Fibroblast of skin of left biceps (primary cell): ENCODE results near the gene RSPH9.
"Not testable (repeated sequence)": the region's sequence is repeated elsewhere in the genome, so short reads cannot be mapped to it uniquely, and the experiment has no call there.

Experiments
- DNase-seq, 2 experiments: peaks; one replicate each; pipeline ENCODE4 v3.0.0-alpha.2; 2013; ENCODE audit warnings: low read depth in 2 of 2

RSPH9 gene

GRCh38 chr6:43629104-43629504 lies 15.7 kb upstream of the RSPH9 start, which contains the start of gene GTPBP2:
TSS of gene GTPBP2 (minus strand) at chr6:43629264. CDS start at chr6:43629162, 102 bp downstream.
- DNase-seq: peak; percentile 98

- DNase-seq: peak; percentile 97 to 98
These were observed 15.1 kb upstream of the RSPH9 start for GRCh38 chr6:43629505-43630300.

DNA sequence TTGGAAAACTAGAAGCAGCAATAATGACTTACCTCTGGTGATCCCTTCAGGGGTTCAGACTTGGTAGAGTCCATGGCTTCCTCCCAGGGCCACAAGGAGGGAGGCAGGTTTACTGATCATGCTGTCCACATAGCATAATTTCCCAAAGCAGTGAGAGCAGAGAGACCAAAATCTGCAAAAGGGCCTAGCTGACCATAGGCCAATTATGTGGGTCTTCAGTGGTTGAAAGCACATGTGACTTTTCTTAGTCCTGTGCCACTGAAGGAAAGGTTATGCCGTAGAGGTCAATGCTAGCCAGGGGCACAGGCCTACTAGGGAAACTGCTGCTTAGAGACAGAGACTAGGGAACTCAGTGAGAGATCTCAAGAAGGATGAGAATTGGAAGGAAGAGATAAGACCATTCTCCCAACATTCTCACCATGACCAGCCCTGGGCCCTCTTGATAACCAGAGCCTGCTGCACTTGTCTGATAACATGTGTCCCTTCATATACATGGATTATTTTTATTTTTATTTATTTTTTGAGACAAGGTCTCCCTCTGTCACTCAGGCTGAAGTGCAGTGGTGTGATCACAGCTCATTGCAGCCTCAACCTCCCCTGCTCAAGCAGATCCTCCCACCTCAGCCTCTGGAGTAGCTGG lies 13.7 kb upstream of the RSPH9 start:
- DNase-seq: no peak

- not testable (repeated sequence) for DNase-seq
These were observed 11.8 kb upstream of the RSPH9 start for GRCh38 chr6:43633002-43633401.

- DNase-seq: no peak
These were observed 10.0 kb upstream of the RSPH9 start for GRCh38 chr6:43634702-43635303.

DNA sequence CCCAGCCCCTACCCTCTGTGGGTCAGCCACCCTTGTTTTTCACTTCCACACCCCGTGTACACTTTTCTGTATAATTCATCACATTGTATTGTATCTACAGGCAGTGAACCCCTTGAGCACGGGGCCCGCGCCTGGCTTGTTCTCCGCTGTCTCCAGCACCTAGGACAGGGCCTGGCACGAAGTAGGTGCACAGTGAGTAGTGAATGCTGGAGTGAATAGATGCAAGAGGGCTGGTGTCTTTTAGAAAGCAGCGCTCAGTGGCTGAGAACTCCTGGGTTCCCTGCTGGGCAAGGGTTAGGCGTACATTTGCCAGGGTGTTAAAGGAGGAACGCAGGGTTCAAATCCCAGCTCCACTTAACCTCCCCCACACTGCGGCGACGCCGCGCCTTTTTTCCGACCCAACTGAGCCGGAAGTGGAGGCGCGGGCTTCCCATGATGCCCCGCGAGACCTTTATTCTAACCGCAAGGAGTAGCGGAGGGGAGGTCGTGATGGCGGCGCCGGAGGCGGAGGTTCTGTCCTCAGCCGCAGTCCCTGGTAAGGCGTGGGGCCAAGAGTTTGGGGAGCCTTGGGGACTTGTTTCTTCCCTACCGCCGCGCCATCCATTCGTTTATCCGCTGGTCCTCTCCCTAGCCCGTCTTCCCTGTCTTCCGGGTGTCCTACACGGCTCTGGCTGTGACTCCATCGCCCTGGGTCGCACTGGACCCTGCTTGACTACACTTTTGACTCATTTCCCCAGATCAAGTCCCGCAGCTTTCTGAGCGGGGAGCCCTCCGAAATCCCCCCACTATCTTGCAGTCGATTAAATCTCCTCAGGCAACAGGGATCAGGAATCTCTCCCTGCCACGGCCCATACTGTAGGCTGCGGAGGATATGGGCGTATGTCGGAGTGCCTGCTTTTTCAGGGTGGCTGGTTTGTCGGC lies 9.2 kb upstream of the RSPH9 start, which contains the start of gene MAD2L1BP:
MAD2L1BP (plus strand) TSS at position 454 of the 921 bp plus-strand sequence; CDS start at position 490, 36 bp downstream.
- peak in 1 of 2 experiments; percentile 39 for DNase-seq

DNA sequence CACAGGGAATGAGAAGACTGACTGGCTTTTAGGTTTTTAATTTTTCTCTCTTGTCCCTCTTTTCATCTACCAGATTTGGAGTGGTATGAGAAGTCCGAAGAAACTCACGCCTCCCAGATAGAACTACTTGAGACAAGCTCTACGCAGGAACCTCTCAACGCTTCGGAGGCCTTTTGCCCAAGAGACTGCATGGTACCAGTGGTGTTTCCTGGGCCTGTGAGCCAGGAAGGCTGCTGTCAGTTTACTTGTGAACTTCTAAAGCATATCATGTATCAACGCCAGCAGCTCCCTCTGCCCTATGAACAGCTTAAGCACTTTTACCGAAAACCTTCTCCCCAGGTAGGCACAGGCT lies 8.6 kb upstream of the RSPH9 start:
- DNase-seq: no peak

DNA sequence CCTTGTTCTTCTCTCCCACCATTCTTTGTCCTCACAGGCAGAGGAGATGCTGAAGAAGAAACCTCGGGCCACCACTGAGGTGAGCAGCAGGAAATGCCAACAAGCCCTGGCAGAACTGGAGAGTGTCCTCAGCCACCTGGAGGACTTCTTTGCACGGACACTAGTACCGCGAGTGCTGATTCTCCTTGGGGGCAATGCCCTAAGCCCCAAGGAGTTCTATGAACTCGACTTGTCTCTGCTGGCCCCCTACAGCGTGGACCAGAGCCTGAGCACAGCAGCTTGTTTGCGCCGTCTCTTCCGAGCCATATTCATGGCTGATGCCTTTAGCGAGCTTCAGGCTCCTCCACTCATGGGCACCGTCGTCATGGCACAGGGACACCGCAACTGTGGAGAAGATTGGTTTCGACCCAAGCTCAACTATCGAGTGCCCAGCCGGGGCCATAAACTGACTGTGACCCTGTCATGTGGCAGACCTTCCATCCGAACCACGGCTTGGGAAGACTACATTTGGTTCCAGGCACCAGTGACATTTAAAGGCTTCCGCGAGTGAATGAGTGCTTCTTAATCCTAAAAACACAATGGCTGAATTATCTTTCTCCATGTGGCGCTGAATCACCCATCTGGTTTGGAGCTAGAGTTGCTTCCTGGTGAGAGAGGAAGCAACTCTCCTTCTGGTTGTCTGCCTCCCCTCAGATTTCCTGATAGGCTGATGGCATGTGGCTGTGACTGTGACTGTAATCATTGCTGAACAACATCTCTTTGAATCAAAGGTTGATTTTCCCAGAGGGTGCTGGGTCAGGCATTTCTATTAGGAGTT lies 4.6 kb upstream of the RSPH9 start:
- no peak for DNase-seq

- no peak for DNase-seq
These were observed 753 bp downstream of the RSPH9 start for GRCh38 chr6:43645613-43645964.

GRCh38 chr6:43647613-43648012 lies 2.8 kb downstream of the RSPH9 start:
- no peak for DNase-seq

DNA sequence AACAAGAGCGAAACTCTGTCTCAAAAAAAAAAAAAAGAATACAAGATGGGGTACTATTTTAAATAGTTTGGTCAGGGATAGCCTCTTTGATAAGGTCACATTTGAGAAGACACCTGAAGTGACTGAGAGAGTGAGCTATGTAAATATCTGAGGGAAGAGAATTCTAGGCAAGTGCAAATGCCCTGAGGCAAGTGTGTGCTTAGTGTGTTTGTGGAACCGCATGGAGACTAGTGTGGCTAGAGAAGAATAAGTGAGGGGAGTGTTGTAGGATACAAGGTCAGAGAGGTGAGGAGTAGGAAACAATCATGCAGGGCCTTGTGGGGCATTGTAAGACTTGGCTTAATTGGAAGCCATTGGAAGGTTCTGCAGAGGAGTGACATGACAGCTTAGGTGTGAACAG lies 3.4 kb downstream of the RSPH9 start:
- DNase-seq: no peak

GRCh38 chr6:43652822-43653221 lies 8.0 kb downstream of the RSPH9 start:
- DNase-seq: not testable (repeated sequence)

DNA sequence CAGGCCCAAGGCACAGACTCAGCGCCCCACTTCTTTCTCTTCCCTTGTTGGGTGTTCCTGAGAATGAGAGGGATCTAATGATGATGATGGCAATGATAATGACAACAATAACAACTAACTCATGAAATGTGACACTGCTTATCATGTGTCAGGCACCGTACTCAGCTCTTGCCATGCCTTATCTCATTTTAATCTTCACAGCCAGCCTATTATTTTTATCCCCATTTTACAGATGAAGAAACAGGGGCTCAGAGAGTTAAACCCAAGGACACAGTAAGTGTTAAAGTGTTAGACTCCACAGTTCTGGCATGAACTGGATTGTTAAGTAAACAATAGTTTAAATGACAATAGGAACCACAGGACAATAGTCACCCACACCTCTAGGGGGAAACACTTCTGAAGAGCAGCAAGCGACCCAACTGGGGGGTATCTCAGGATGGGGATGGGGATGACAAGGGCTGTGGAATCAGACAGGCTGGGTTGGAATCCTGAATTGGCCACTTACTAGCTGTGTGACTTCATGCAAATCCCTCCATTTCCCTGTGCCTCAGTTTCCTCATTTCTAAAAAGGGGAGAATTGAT lies 12.5 kb downstream of the RSPH9 start:
- DNase-seq: no peak

GRCh38 chr6:43658161-43658560 lies 13.3 kb downstream of the RSPH9 start:
- DNase-seq: no peak

GRCh38 chr6:43662948-43663347 lies 18.1 kb downstream of the RSPH9 start:
- DNase-seq: not testable (repeated sequence)

GRCh38 chr6:43665376-43665775 lies 20.5 kb downstream of the RSPH9 start:
- no peak for DNase-seq

- DNase-seq: no peak
These were observed 21.5 kb downstream of the RSPH9 start for GRCh38 chr6:43666196-43666920.

GRCh38 chr6:43667245-43668150 lies 22.7 kb downstream of the RSPH9 start:
- peak in 1 of 2 experiments; percentile 13 for DNase-seq
